GM23338 (cell line): ENCODE results near the gene RASSF4.

ENCODE experiments used
- CREB1 ChIP-seq: fragments of 250-450 bp; sonication (Bioruptor Pico); IDR thresholded peaks from 2 replicates; pipeline ENCODE4 v1.5.0; 2020; ENCODE audit warnings: low read depth, mild to moderate bottlenecking, moderate library complexity
- CTCF ChIP-seq, 2 experiments: fragments of 200-600 bp in 1 of 2; sonication (generic) in 1 of 2; conservative IDR thresholded peaks; 2 replicates each; pipeline versions ENCODE4 v1.5.1 to v1.6.1; 2016 to 2017; ENCODE audit warnings: antibody characterized with exemption in 2 of 2, low read depth in 2 of 2, mild to moderate bottlenecking in 2 of 2, moderate library complexity in 1 of 2
- EZH2 ChIP-seq: fragments of 200-600 bp; sonication (generic); IDR thresholded peaks from one replicate; pipeline ENCODE4 v1.8.0; 2017; ENCODE audit warnings: antibody characterized with exemption, mild to moderate bottlenecking, low read depth; ENCODE audit not compliant: unreplicated experiment
- EZH2phosphoT487 ChIP-seq: fragments of 200-600 bp; sonication (generic); IDR thresholded peaks from one replicate; pipeline ENCODE4 v1.8.1; 2018; ENCODE audit warnings: antibody characterized with exemption; ENCODE audit not compliant: unreplicated experiment
- JUNB ChIP-seq: IDR thresholded peaks from one replicate; pipeline ENCODE4 v1.6.1; 2016; ENCODE audit warnings: antibody characterized with exemption; ENCODE audit not compliant: unreplicated experiment
- POLR2AphosphoS5 ChIP-seq: IDR thresholded peaks from 2 replicates; pipeline ENCODE4 v1.6.1; 2016; ENCODE audit warnings: antibody characterized with exemption, low read depth
- REST ChIP-seq: IDR thresholded peaks from one replicate; pipeline ENCODE4 v1.6.1; 2018; ENCODE audit warnings: antibody characterized with exemption; ENCODE audit not compliant: unreplicated experiment
- ZNF331 ChIP-seq: fragments of 250-450 bp; sonication (Bioruptor Pico); IDR thresholded peaks from 2 replicates; pipeline ENCODE4 v1.5.0; 2020; ENCODE audit warnings: low read depth, mild to moderate bottlenecking, moderate library complexity
- TF ChIP-seq, protein P1 (sequence below): IDR thresholded peaks from 2 replicates; pipeline ENCODE4 v1.6.1; 2016; ENCODE audit warnings: antibody characterized with exemption

GRCh38 chr10:44978213-44978569 lies 18.6 kb downstream of the RASSF4 start:
- TF ChIP-seq CTCF (conservative IDR thresholded peaks at IDR 0.05; ENCODE audit: low read depth in 2 of 2) (no peak), EZH2 (no peak), POLR2AphosphoS5 (no peak), EZH2phosphoT487 (no peak), ZNF331 (CRISPR knock-in tag) (no peak), JUNB (no peak), CREB1 (CRISPR knock-in tag) (no peak), REST (no peak)
- TF ChIP-seq, protein P1, sequence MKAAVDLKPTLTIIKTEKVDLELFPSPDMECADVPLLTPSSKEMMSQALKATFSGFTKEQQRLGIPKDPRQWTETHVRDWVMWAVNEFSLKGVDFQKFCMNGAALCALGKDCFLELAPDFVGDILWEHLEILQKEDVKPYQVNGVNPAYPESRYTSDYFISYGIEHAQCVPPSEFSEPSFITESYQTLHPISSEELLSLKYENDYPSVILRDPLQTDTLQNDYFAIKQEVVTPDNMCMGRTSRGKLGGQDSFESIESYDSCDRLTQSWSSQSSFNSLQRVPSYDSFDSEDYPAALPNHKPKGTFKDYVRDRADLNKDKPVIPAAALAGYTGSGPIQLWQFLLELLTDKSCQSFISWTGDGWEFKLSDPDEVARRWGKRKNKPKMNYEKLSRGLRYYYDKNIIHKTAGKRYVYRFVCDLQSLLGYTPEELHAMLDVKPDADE, result no peak
